G401.6 (cell line): ENCODE results near the gene MYO16.
A peak's percentile ranks its signal among the peaks of the same experiment; 100 is the strongest.

ENCODE experiments used
- FAIRE-seq: peaks from 2 replicates; lab custom pipeline; 2012; peaks lifted over from hg19 to GRCh38; lab: Jason Lieb, UNC

The MYO16 gene

GRCh38 chr13:108629181-108629752 lies at the start of gene MYO16:
Gene MYO16 (plus strand): TSS chr13:108629611. CDS start chr13:108629845, 234 bp downstream.
- FAIRE-seq, result no peak

GRCh38 chr13:108586826-108587225 lies 42.6 kb upstream of the MYO16 start:
- no peak for FAIRE-seq

GRCh38 chr13:108588516-108588915 lies 40.9 kb upstream of the MYO16 start:
- FAIRE-seq, result no peak

GRCh38 chr13:108594153-108594552 lies 35.3 kb upstream of the MYO16 start:
- FAIRE-seq, result no peak

GRCh38 chr13:108595436-108596274 lies 33.8 kb upstream of the MYO16 start:
- FAIRE-seq, result no peak

GRCh38 chr13:108597943-108598342 lies 31.5 kb upstream of the MYO16 start:
- no peak for FAIRE-seq

- FAIRE-seq, result no peak
Measured at GRCh38 chr13:108606424-108606823, 23.0 kb upstream of the MYO16 start.

- FAIRE-seq, result no peak
Measured at GRCh38 chr13:108609353-108609752, 20.1 kb upstream of the MYO16 start.

- no peak for FAIRE-seq
Measured at GRCh38 chr13:108610507-108610906, 18.9 kb upstream of the MYO16 start.

GRCh38 chr13:108615241-108615640 lies 14.2 kb upstream of the MYO16 start:
- FAIRE-seq, result no peak

GRCh38 chr13:108618233-108618632 lies 11.2 kb upstream of the MYO16 start:
- no peak for FAIRE-seq

- no peak for FAIRE-seq
Measured at GRCh38 chr13:108621462-108621861, 7.9 kb upstream of the MYO16 start.

GRCh38 chr13:108624108-108624507 lies 5.3 kb upstream of the MYO16 start:
- FAIRE-seq, result no peak

- FAIRE-seq, result no peak
Measured at GRCh38 chr13:108624979-108625378, 4.4 kb upstream of the MYO16 start.

- no peak for FAIRE-seq
Measured at GRCh38 chr13:108629988-108630387, 577 bp downstream of the MYO16 start.

- no peak for FAIRE-seq
Measured at GRCh38 chr13:108632649-108633167, 3.3 kb downstream of the MYO16 start.

- no peak for FAIRE-seq
Measured at GRCh38 chr13:108638901-108639300, 9.5 kb downstream of the MYO16 start.

- no peak for FAIRE-seq
Measured at GRCh38 chr13:108643646-108644353, 14.4 kb downstream of the MYO16 start.

- FAIRE-seq, result no peak
Measured at GRCh38 chr13:108645376-108645775, 16.0 kb downstream of the MYO16 start.

- FAIRE-seq, result no peak
Measured at GRCh38 chr13:108650271-108650670, 20.9 kb downstream of the MYO16 start.

GRCh38 chr13:108656742-108657141 lies 27.3 kb downstream of the MYO16 start:
- FAIRE-seq, result no peak

GRCh38 chr13:108657519-108657918 lies 28.1 kb downstream of the MYO16 start:
- peak; percentile 3 for FAIRE-seq

GRCh38 chr13:108662528-108662927 lies 33.1 kb downstream of the MYO16 start:
- no peak for FAIRE-seq
